Raji (cell line): ENCODE results near the gene ELOVL1.

Source experiments
- POLR2A ChIP-seq: IDR thresholded peaks from 2 replicates; pipeline ENCODE4 v1.6.1; 2011; ENCODE audit warnings: low read depth, low read length, control low read depth; ENCODE audit not compliant: insufficient read depth

ELOVL1 gene

DNA sequence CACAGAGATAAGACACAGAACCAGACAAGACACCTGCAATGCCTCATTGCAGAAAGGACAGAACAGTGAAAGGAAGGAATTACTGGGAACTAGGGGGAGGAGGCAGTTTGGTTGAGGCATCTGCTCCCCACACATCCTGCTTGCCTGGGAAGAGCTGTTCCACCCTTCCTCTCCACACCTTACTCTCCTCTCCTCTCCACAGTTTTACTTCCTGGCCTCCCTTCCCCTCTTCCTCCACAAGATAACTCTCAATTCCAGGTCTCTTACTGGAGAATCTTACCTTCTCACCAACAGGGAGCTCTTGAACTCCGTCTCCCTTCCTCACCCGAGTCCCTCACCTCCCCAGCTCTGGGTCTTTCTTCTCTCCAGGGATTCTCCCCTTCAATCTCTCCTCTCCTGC is 2.1 kb downstream of the ELOVL1 start:
- no peak for TF ChIP-seq POLR2A

DNA sequence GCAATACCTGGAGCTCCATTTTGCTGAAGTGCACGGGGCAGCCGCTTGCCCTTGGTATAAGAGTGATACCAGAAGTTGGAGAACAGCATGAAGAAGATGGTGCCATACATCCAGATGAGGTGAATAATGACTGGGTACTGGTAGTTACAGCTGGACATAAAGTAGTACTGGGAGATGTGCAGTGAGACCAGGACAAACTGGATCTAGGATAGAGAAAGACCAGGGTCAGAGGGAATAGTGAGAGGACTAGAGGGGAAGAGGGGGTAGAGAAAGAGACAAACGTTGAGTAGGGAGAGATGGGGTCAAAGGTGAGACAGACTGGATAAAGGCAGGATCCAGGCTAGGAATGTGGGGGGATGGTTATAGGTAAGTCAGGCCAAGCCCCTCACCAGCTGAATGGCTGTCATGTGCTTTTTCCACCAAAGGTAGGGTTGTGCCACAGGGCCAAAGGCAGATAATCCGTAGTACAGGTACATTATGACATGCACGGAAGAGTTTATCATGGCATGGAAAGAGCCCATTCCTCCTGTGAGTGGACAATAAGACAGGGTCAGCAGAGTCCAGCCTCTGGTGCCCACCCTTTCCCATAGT is 3.8 kb downstream of the ELOVL1 start:
- TF ChIP-seq POLR2A = no peak; the same call in 1 of the 2 replicates

DNA sequence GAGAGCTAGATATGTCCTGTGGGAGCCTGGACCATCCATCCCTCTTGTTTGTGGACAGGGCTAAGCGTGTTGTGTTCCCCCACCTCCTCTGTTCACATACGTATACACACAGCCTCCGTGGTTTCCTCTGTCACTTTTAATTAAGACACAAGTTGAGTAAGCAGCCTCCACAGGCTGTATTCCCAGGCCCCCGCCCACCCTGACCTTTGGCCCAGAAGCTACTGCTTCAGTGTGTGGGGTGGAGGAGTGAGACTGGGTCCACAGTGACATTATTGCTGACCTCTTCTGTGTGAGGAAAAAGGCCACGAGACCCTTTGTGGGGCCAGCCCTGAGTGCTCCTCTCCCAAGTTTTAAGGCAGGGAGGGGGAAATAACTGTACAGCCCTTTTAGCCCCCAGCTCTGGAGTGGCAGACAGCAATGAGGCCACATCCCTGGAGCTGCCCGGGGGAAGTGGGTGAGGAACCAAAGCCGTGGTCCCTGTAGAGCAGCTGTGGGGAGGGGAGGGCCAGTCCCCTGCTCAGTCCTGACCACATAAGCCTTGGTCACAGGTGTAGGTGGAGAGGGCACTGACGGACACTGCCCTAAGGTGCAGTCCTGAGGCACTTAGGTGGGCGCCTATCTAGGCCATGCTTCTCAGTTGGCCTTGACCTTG is 4.4 kb downstream of the ELOVL1 start:
- TF ChIP-seq POLR2A = 0 out of 2 replicates have a peak, but pooled peaks have one; percentile 35

DNA sequence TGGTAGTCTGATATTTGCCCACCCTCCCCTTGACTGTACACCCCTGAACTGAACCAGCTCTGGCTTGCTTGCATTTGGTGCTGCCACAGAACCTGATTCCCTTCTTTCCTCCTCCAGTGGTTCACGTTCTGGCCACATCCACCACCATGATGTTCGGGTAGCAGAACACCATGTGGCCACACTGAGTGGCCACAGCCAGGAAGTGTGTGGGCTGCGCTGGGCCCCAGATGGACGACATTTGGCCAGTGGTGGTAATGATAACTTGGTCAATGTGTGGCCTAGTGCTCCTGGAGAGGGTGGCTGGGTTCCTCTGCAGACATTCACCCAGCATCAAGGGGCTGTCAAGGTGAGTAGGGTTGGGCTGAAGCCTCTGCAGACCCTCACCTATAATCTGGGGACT is 7.2 kb downstream of the ELOVL1 start:
- no peak for TF ChIP-seq POLR2A

DNA sequence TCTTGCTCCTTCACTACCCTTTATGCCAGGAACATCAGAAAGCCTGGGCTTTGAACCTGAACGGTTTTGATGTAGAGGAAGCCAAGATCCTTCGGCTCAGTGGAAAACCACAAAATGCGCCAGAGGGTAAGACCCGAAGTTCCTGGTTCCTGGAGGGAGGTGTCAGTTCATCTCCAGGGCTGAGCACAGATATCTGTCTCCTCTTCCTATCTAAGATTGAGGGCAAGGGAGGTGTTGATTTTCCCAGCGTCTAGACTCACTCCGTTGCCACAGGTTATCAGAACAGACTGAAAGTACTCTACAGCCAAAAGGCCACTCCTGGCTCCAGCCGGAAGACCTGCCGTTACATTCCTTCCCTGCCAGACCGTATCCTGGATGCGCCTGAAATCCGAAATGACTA is 8.1 kb downstream of the ELOVL1 start:
- TF ChIP-seq POLR2A = no peak

DNA sequence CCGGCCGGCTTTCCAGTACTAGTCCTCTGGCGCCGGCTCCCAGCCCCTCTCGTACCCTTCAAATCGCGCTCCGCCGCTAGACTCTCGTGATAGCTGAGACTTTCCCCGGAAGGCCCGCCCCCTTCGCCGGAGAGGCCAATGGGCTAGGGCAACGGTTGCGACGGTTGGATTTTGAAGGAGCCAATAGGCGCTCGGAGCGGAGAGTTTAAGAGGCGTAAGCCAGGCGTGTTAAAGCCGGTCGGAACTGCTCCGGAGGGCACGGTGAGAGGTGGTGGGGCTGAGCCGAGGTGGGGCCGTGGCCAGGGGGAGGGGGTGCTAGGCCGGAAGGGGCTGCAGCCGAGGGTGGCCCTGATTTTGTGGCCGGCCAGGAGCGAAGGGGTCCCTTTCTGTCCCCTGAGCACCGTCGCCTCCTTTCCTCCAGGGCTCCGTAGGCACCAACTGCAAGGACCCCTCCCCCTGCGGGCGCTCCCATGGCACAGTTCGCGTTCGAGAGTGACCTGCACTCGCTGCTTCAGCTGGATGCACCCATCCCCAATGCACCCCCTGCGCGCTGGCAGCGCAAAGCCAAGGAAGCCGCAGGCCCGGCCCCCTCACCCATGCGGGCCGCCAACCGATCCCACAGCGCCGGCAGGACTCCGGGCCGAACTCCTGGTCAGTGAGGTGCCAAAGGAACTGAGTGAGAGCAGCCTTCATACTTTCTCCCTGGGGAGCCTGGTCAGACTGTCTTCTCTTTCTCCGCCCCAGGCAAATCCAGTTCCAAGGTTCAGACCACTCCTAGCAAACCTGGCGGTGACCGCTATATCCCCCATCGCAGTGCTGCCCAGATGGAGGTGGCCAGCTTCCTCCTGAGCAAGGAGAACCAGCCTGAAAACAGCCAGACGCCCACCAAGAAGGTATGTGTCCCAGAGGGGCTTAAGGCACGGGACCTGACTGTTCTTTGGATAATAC is 8.8 kb downstream of the ELOVL1 start, which contains the start of gene CDC20:
Gene CDC20 (plus strand): TSS at position 236 of the 948 bp plus-strand sequence. CDS start 235 bp downstream, at position 471.
- peak; percentile 87 for TF ChIP-seq POLR2A

DNA sequence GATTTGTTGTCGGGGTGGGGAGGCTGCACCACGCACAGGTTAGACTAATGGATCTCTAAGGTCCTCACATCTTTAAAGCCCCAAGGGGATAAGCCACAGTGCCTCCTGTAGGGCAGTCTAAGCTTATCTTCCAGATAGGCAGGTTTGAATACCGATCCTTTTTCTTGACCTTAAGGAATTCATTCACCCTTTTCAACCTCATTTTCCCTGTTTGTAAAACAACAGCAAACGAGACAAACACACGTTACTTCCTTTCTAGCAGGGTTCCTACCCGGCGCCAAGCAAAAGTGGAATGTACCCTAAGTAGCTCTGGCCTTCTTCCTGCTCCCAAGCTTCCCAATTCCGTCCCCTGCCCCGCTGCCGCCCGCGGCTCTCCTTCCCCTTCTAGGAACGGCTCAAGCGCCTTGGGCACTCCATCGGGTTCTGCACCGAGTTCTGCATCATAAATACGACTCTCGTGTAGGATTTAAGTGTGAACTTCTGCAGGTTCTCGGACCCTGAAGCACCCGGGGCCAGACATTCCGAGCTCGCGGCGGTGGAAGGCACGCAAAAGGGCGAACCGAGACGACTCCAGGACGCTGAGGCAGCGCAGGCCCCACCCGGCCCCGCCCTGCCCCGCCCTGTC is 9.6 kb downstream of the ELOVL1 start:
- TF ChIP-seq POLR2A = 0 out of 2 replicates have a peak, but pooled peaks have one; percentile 25

DNA sequence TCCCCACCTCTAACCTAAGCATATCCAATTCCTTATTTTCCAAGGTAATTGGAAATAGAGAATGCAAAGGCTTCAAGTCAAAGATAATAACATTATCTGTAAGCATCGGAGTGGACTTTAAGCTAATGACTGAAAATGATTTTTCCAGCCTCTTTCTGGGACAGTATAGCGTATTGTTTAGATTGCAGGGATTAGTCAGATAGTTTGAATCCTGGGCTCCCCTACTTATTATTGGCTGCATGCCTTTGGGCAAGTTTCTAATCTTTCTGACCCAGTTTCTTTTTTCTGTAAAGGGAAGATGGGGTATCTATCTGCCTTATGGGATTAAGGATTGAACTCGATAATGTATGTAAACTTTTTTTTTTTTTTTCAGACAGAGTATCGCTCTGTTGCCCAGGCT is 10.6 kb downstream of the ELOVL1 start:
- TF ChIP-seq POLR2A = no peak

DNA sequence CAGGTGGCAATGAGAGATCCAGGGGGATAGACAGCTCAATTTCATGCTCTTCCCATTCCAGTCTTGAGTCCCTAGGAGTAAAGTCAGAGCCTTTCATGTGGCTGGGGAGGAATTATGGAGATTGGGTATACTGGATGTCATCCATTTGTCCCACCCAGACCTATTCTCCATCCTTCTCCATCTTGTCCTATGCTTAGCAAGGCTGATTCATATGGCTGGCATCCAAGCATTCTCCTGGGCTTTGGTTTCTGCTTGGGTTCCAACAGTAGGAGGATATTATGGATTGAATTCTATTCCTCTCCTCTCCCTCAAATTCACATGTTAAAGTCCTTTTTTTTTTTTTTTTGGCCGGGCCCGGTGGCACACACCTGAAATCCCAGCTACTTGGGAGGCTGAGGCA is 12.9 kb downstream of the ELOVL1 start:
- no peak for TF ChIP-seq POLR2A

DNA sequence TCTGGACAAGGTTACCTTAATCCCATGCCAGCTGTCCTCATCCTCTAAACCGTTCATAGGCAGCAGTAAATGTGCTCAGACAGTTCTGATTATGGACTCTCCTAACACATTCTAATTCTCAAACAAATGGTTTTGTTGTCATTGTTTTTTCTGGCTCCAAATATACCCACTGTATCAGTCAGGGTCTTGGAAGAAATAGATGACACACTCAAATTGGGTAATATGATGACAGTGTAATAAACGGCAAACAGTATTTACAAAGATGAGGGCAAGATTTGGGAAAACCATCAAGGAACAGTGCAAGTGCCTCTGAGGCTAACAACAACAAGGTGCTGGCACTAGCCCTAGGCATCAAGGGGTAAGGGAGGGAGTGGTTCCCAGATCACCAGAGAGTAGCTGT is 13.3 kb downstream of the ELOVL1 start:
- no peak for TF ChIP-seq POLR2A

DNA sequence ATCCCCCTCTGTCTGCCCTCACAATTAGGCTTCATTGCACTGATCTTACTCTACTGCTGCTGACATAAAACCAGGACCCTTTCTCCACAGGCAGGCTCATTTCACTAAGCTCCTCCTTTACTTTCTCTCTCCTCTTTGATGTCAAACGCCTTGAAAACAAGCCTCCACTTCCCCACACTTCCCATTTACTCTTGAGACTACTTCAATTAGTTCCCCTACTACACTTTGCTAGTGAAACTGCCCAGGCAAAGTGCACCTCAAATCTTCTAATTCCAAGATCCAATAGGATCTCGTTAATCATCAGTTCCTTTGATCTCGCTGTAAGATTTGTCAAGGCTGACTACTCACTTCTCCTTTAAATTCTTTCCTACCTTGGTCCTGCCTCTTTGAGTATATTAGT is 14.9 kb downstream of the ELOVL1 start:
- TF ChIP-seq POLR2A = no peak

DNA sequence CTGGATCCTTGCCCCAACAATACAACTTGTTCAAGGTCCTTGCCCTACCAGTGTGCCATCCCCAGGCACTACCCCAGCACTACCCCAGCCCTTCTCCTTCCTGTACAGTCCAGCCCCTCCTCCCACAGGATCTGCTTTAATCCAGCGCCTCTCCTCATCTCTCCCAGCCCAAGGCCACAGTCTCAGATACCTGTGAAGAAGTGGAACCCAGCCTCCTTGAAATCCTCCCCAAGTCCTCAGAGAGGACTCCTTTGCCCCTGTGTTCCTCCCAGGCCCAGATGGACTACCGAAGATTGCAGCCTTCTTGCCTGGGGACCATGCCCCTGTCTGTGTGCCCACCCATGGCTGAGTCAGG is 15.5 kb downstream of the ELOVL1 start:
- no peak for TF ChIP-seq POLR2A

DNA sequence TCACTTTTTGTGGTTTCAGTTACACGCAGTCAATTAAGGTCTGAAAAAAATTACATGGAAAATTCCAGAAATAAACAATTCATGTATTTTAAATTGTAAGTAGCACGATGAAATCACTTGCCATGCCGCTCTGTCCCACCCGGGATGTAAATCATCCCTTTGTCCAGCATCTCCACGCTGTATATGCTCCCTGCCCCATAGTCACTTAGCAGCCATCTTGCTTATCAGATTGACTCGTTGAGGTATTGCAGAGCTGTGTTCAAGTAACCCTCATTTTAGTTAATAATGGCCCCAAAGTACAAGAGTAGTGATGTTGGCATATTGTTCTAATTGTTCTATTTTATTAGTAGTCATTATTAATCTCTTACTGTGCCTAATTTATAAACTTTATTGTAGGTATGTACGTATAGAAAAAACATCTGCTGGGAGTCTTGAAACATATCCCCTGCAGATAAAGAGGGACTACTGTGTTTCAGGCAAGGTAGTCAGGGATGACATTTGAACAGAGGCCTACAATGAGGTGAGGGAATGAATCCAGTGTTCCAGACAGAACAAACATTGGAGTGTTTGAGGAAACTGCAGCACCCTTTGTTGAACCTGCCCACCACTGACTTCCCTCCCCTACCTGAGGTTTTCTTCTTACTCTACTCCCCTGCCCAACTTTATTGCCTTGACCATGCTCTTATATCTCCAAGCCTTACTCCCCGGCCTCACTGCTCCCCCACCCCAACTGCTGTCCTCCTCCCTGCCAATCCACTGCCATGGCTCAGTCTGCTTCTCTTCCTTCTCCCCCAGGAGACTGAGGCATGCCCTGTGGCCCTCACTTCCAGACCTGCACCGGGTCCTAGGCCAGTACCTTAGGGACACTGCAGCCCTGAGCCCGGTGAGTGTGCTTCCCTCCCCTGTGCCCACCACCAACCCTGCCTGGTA is 16.1 kb downstream of the ELOVL1 start:
- no peak for TF ChIP-seq POLR2A

DNA sequence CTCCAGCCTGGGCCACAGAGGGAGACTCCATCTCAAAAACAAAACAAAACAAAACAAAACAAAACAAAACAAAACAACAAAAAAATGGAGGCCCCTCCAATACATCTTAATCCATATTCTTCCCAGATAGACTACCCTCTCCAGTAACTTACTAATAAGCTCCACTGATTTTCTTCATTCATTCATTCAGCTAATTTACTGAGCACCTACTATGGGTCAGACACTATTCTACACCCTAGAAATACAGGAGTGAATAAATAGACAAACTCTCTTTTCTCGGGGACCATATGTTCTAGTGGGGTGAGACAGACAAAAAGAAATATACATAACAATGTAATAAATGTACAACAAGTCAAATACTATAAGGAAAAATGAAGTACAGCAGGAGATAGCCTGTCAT is 16.8 kb downstream of the ELOVL1 start:
- TF ChIP-seq POLR2A = no peak
